NCI-H82 treated with DMSO at 0.1 percent for 48 hours (cell line): Measurements from ENCODE around the gene MID1IP1.

Source experiments
- DNase-seq: peaks from one replicate; lab custom pipeline; 2025; ENCODE audit not compliant: unreplicated experiment; lab: John Stamatoyannopoulos, UW

The MID1IP1 gene

GRCh38 chrX:38811515-38812243 lies 10.4 kb downstream of the MID1IP1 start:
- DNase-seq, result no peak

GRCh38 chrX:38816155-38816554 lies 14.9 kb downstream of the MID1IP1 start:
- DNase-seq, result no peak

GRCh38 chrX:38817004-38817703 lies 15.9 kb downstream of the MID1IP1 start:
- no peak for DNase-seq

- DNase-seq, result no peak
Measured at GRCh38 chrX:38819163-38819562, 17.9 kb downstream of the MID1IP1 start.

- no peak for DNase-seq
Measured at GRCh38 chrX:38819709-38820108, 18.4 kb downstream of the MID1IP1 start.

GRCh38 chrX:38820751-38821150 lies 19.5 kb downstream of the MID1IP1 start:
- DNase-seq, result no peak

GRCh38 chrX:38824176-38824575 lies 22.9 kb downstream of the MID1IP1 start:
- no peak for DNase-seq

GRCh38 chrX:38831949-38832348 lies 30.7 kb downstream of the MID1IP1 start:
- no peak for DNase-seq

- DNase-seq, result no peak
Measured at GRCh38 chrX:38837389-38837788, 36.1 kb downstream of the MID1IP1 start.

GRCh38 chrX:38839277-38839676 lies 38.0 kb downstream of the MID1IP1 start:
- no peak for DNase-seq

GRCh38 chrX:38839944-38840343 lies 38.7 kb downstream of the MID1IP1 start:
- DNase-seq, result no peak

GRCh38 chrX:38841750-38842149 lies 40.5 kb downstream of the MID1IP1 start:
- no peak for DNase-seq

- DNase-seq, result no peak
Measured at GRCh38 chrX:38845426-38845825, 44.2 kb downstream of the MID1IP1 start.

- no peak for DNase-seq
Measured at GRCh38 chrX:38847206-38847902, 46.1 kb downstream of the MID1IP1 start.

- no peak for DNase-seq
Measured at GRCh38 chrX:38847903-38848230, 46.6 kb downstream of the MID1IP1 start.

GRCh38 chrX:38848671-38849455 lies 47.6 kb downstream of the MID1IP1 start:
- DNase-seq, result no peak

GRCh38 chrX:38850807-38851544 lies 49.7 kb downstream of the MID1IP1 start:
- DNase-seq, result no peak

GRCh38 chrX:38854305-38854704 lies 53.0 kb downstream of the MID1IP1 start:
- DNase-seq, result no peak
